KMS-11 (cell line): ENCODE results near the gene SDR9C7.
"Not testable (repeated sequence)": the region's sequence is repeated elsewhere in the genome, so short reads cannot be mapped to it uniquely, and the experiment has no call there.

Experiments used
- H2AFZ ChIP-seq: fragments of 200-600 bp; sonication (generic); 2 replicates; pipeline ENCODE4 v1.6.1; 2016; ENCODE audit warnings: antibody characterized with exemption, mixed run types, low read depth
- H3K27ac ChIP-seq: fragments of 200-600 bp; sonication (generic); 2 replicates; pipeline ENCODE4 v1.6.1; 2016; ENCODE audit warnings: mild to moderate bottlenecking, mixed run types
- H3K27me3 ChIP-seq: fragments of 200-600 bp; sonication (generic); 2 replicates; pipeline ENCODE4 v1.6.1; 2017; ENCODE audit warnings: mild to moderate bottlenecking, low read depth, mixed run types, moderate library complexity; ENCODE audit not compliant: insufficient read depth
- H3K36me3 ChIP-seq: fragments of 200-600 bp; sonication (generic); 2 replicates; pipeline ENCODE4 v1.6.1; 2017; ENCODE audit warnings: mild to moderate bottlenecking, mixed run types; ENCODE audit not compliant: insufficient read depth
- H3K4me1 ChIP-seq: fragments of 200-600 bp; sonication (generic); 2 replicates; pipeline ENCODE4 v1.6.1; 2016; ENCODE audit warnings: mild to moderate bottlenecking, low read depth, mixed run types; ENCODE audit not compliant: poor library complexity, severe bottlenecking
- H3K4me2 ChIP-seq: fragments of 200-600 bp; sonication (generic); 2 replicates; pipeline ENCODE4 v1.7.0; 2016; ENCODE audit warnings: mild to moderate bottlenecking, mixed run types
- H3K4me3 ChIP-seq: fragments of 200-600 bp; sonication (generic); IDR thresholded peaks from 2 replicates; pipeline ENCODE4 v1.6.1; 2017; ENCODE audit warnings: low read depth, low read length, mixed read lengths; ENCODE audit not compliant: insufficient read depth
- H3K79me2 ChIP-seq: fragments of 200-600 bp; sonication (generic); 2 replicates; pipeline ENCODE4 v1.6.1; 2016; ENCODE audit warnings: low read depth, mixed run types; ENCODE audit not compliant: insufficient read depth
- H3K9ac ChIP-seq: fragments of 200-600 bp; sonication (generic); 2 replicates; pipeline ENCODE4 v1.6.1; 2016; ENCODE audit warnings: mild to moderate bottlenecking, mixed run types
- H4K20me1 ChIP-seq: fragments of 200-600 bp; sonication (generic); 2 replicates; pipeline ENCODE4 v1.6.1; 2016; ENCODE audit warnings: mild to moderate bottlenecking, mixed run types; ENCODE audit not compliant: insufficient read depth
- TF ChIP-seq, protein P1 (sequence below): fragments of 200-600 bp; sonication (generic); conservative IDR thresholded peaks from 2 replicates; pipeline ENCODE4 v1.6.1; 2017; ENCODE audit warnings: low read depth, mild to moderate bottlenecking, antibody characterized with exemption, low read length, moderate library complexity, mixed read lengths

The SDR9C7 gene

DNA sequence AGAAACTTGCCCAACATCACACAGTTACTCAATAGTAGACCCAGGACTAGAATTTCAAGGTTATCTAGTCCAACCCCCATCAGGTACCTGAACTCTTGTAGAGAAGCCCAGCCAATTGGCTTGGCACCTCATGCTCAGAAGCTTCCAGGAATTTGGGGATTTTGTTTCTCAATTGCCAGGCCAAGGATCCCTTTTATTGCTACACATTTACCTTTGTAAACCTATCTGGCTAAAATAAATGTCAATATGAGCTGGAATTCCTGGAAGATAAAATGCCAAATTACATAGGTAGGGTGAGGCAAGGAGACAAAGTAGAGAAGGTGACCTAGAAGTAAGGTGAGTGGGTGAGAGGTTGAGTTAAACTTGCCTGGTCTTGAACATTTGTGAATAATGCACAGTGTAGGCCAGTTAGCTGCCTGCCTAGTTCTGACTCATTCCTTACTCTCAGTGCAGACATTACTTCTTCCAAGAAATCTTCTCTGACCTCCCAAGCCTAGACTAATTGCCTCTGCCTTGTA is 36.3 kb downstream of the SDR9C7 start:
- Histone ChIP-seq H4K20me1 (no peaks in the 10 kb centered on the region), H3K36me3 (no peaks in the 10 kb centered on the region), H3K4me1 (no peaks in the 10 kb centered on the region), H3K27me3 (no peaks in the 10 kb centered on the region), H3K4me2 (no peak overlapping the region), H3K27ac (no peak overlapping the region), H3K9ac (no peak overlapping the region), H3K4me3 (no peak overlapping the region), H2AFZ (no peak overlapping the region), H3K79me2 (no peaks in the 10 kb centered on the region)
- TF ChIP-seq, protein P1, sequence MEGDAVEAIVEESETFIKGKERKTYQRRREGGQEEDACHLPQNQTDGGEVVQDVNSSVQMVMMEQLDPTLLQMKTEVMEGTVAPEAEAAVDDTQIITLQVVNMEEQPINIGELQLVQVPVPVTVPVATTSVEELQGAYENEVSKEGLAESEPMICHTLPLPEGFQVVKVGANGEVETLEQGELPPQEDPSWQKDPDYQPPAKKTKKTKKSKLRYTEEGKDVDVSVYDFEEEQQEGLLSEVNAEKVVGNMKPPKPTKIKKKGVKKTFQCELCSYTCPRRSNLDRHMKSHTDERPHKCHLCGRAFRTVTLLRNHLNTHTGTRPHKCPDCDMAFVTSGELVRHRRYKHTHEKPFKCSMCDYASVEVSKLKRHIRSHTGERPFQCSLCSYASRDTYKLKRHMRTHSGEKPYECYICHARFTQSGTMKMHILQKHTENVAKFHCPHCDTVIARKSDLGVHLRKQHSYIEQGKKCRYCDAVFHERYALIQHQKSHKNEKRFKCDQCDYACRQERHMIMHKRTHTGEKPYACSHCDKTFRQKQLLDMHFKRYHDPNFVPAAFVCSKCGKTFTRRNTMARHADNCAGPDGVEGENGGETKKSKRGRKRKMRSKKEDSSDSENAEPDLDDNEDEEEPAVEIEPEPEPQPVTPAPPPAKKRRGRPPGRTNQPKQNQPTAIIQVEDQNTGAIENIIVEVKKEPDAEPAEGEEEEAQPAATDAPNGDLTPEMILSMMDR: no peak

DNA sequence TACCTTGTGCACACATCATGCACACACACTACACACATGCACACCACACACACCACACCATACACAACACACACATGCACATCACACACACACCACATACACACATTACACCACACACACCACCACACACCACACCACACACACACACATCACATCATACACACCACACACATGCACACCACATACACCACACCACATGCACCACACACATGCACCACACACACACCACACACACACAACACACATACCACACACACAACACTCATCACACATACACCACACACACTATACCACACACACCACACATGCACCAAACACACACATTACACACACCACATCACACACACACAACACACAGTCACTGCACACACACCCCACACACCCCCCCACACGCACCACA is 38.1 kb downstream of the SDR9C7 start:
- no peak overlapping the region for H2AFZ ChIP-seq
- H3K27ac ChIP-seq: no peak overlapping the region
- TF ChIP-seq, protein P1: no peak
- H3K9ac ChIP-seq: no peak overlapping the region
- H3K4me1 ChIP-seq: no peaks in the 10 kb centered on the region
- H3K79me2 ChIP-seq: no peaks in the 10 kb centered on the region
- no peaks in the 10 kb centered on the region for H3K27me3 ChIP-seq
- H4K20me1 ChIP-seq: no peaks in the 10 kb centered on the region
- H3K4me2 ChIP-seq: no peak overlapping the region
- H3K4me3 ChIP-seq: no peak overlapping the region
- H3K36me3 ChIP-seq: no peaks in the 10 kb centered on the region

DNA sequence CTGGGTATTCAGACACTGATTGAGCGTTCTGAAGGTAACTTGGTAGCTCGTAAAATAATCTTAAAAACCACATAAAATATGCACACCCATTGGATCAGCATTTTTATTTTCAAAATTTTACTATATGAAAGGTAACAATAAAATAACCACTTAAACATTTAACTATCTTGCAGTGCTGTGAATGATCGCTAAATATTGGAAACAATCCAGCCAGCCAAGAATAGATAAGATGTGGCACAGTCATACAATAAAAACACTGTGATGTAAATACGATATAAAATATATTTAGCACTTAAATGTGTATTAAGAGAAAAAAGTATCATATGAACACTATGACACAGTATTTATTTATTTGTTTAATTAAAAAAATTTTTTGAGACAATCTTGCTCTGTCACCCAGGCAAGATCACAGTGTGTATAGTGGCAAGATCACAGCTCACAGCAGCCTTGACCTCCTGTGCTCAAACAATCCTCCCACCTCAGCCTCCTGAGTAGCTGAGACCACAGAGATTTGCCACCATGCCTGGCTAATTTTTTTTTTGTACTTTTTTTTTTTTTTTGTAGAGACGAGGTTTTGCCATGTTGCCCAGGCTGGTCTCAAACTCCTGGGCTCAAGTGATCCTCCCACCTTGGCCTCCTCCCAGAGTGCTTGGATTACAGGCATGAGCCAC is 39.4 kb downstream of the SDR9C7 start:
- H3K27me3 ChIP-seq: no peaks in the 10 kb centered on the region
- TF ChIP-seq, protein P1: no peak
- no peaks in the 10 kb centered on the region for H4K20me1 ChIP-seq
- H3K9ac ChIP-seq: no peak overlapping the region
- no peak overlapping the region for H2AFZ ChIP-seq
- H3K4me3 ChIP-seq: no peak overlapping the region
- H3K27ac ChIP-seq: no peak overlapping the region
- no peaks in the 10 kb centered on the region for H3K36me3 ChIP-seq
- H3K79me2 ChIP-seq: no peaks in the 10 kb centered on the region
- H3K4me2 ChIP-seq: no peak overlapping the region
- no peaks in the 10 kb centered on the region for H3K4me1 ChIP-seq

DNA sequence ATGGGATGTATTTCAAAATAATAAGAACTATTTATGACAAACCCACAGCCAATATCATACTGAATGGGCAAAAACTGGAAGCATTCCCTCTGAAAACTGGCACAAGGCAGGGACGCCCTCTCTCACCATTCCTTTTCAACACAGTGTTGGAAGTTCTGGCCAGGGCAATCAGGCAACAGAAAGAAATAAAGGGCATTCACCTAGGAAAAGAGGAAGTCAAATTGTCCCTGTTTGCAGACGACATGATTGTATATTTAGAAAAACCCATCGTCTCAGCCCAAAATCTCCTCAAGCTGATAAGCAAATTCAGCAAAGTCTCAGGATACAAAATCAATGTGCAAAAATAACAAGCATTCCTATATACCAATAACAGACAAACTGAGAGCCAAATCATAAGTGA is 42.3 kb downstream of the SDR9C7 start:
- not testable (repeated sequence) for H3K27ac ChIP-seq, H3K27me3 ChIP-seq, H3K4me2 ChIP-seq, H3K36me3 ChIP-seq, H3K4me3 ChIP-seq, H2AFZ ChIP-seq, H3K79me2 ChIP-seq, H3K9ac ChIP-seq, H4K20me1 ChIP-seq, H3K4me1 ChIP-seq

DNA sequence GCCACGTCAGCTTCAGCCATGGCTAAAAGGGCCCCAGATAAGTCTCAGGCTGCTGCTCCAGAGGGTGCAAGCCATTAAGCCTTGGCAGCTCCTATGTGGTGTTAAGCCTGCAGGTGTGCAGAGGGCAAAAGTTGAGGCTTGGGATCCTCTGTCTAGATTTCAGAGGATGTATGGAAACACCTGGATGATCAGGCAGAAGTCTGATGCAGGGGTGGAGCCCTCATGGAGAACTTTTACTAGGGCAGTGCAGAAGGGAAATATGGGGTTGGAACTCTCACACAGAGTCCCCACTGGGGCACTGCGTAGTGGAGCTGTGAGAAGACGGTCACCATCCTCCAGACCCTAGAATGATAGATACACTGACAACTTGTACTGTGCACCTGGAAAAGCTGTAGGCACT is 47.9 kb downstream of the SDR9C7 start:
- Histone ChIP-seq H3K27ac (no peak overlapping the region), H4K20me1 (no peaks in the 10 kb centered on the region)

More for the DNA sequence above, 47.9 kb downstream of the SDR9C7 start:
- Histone ChIP-seq H2AFZ (no peak overlapping the region), H3K9ac (no peak overlapping the region), H3K4me1 (no peaks in the 10 kb centered on the region), H3K79me2 (no peaks in the 10 kb centered on the region), H3K4me2 (no peak overlapping the region), H3K27me3 (no peaks in the 10 kb centered on the region), H3K36me3 (no peaks in the 10 kb centered on the region), H3K4me3 (no peak overlapping the region)
- TF ChIP-seq, protein P1: no peak
